Hepatocyte (in vitro differentiated cells): ENCODE data around the gene LASP1. TPM values are rescaled to one million over a fixed set of nuclear protein-coding genes. Genes with fewer than 3 reads are reported as not detected.
A peak's percentile ranks its signal among the peaks of the same experiment; 100 is the strongest.

Source experiments
- DNase-seq: peaks from one replicate; pipeline ENCODE4 v3.0.0-alpha.2; 2016; ENCODE audit warnings: low spot score
- H2AFZ ChIP-seq: fragments of 200-600 bp; sonication (generic); 2 replicates; pipeline ENCODE4 v1.6.0; 2016; ENCODE audit warnings: antibody characterized with exemption, mild to moderate bottlenecking
- H3K27ac ChIP-seq: fragments of 200-600 bp; sonication (generic); 2 replicates; pipeline ENCODE4 v1.5.1; 2016; ENCODE audit warnings: mild to moderate bottlenecking
- H3K27me3 ChIP-seq: fragments of 200-600 bp; sonication (generic); 2 replicates; pipeline ENCODE4 v1.6.1; 2016
- H3K36me3 ChIP-seq: fragments of 200-600 bp; sonication (generic); replicated peaks from 2 replicates; pipeline ENCODE4 v1.5.1; 2016; ENCODE audit warnings: low read depth; ENCODE audit not compliant: insufficient read depth
- H3K4me1 ChIP-seq: fragments of 200-600 bp; sonication (generic); 2 replicates; pipeline ENCODE4 v1.5.1; 2016; ENCODE audit warnings: mild to moderate bottlenecking, moderate library complexity; ENCODE audit not compliant: insufficient read depth
- H3K4me2 ChIP-seq: fragments of 200-600 bp; sonication (generic); 2 replicates; pipeline ENCODE4 v1.6.0; 2016
- H3K4me3 ChIP-seq: fragments of 200-600 bp; sonication (generic); 2 replicates; pipeline ENCODE4 v1.5.1; 2016; ENCODE audit warnings: mild to moderate bottlenecking
- H3K79me2 ChIP-seq: fragments of 200-600 bp; sonication (generic); 2 replicates; pipeline ENCODE4 v1.6.0; 2017; ENCODE audit warnings: mild to moderate bottlenecking
- H3K9me2 ChIP-seq: fragments of 200-600 bp; sonication (generic); replicated peaks from 2 replicates; pipeline ENCODE4 v1.6.0; 2017; ENCODE audit warnings: mild to moderate bottlenecking; ENCODE audit not compliant: insufficient read depth
- H3K9me3 ChIP-seq: fragments of 200-600 bp; sonication (generic); 2 replicates; pipeline ENCODE4 v1.5.1; 2016; ENCODE audit warnings: low read depth, mild to moderate bottlenecking
- H4K20me1 ChIP-seq: fragments of 200-600 bp; sonication (generic); 2 replicates; pipeline ENCODE4 v1.6.0; 2016; ENCODE audit warnings: mild to moderate bottlenecking; ENCODE audit not compliant: insufficient read depth, poor library complexity, severe bottlenecking
- EZH2 ChIP-seq: fragments of 200-600 bp; sonication (generic); IDR thresholded peaks from 2 replicates; pipeline ENCODE4 v1.6.1; 2016; ENCODE audit warnings: antibody characterized with exemption, mild to moderate bottlenecking, borderline replicate concordance
- EZH2phosphoT487 ChIP-seq: fragments of 200-600 bp; sonication (generic); IDR thresholded peaks from one replicate; pipeline ENCODE4 v1.6.1; 2018; ENCODE audit warnings: antibody characterized with exemption, mild to moderate bottlenecking, low read depth, moderate library complexity; ENCODE audit not compliant: unreplicated experiment, severe bottlenecking
- WGBS: methylation state at CpG from one replicate; pipeline ENCODE4 v1.1.6; 2016; ENCODE audit warnings: low lambda C conversion rate; ENCODE audit errors: missing lambda C conversion rate; 5-methylcytosine and 5-hydroxymethylcytosine counted together
- polyA plus RNA-seq: library from polyadenylated mRNA; unstranded; fragments of >200 nt; fragmentation: Nextera tagmentation; extraction: Ambion mirVana; gene quantifications from 2 replicates; pipeline ENCODE4 v1.2.1, GENCODE V29; 2016
- total RNA-seq: library from RNA; depleted of rRNA; stranded (reverse); fragments of >200 nt; gene quantifications from 2 replicates; pipeline ENCODE4 v1.2.3, GENCODE V29; 2014
- TF ChIP-seq, protein P1 (sequence below): fragments of 200-600 bp; sonication (generic); IDR thresholded peaks from 2 replicates; pipeline ENCODE4 v1.5.1; 2016; ENCODE audit warnings: antibody characterized with exemption, mild to moderate bottlenecking; ENCODE audit not compliant: poor library complexity

LASP1 gene
- total and polyA plus RNA-seq, 2 experiments from 2014 or later = 141 to 238 TPM

DNA sequence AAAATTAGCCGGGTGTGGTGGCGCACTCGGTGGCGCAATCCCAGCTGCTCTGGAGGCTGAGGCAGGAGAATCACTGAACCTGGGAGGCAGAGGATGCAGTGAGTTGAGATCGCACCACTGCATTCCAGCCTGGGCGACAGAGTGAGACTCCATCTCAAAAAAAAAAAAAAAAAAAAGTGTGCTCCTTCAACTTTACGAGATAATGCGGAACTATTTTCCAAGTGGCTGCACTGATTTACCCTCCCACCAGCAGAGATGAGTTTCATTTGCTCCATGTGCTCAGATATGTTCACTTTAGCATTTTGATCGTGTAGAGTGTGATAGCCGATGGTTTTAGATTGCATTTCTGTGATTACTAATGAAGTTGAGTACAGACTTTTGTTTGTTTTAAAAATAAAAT is 35.5 kb downstream of the LASP1 start:
- 95% methylated on average over 10 of the region's 10 CpGs for WGBS
- H3K4me3 ChIP-seq = no peak overlapping the region
- H3K4me1 ChIP-seq = peaks cover 8% of the 10 kb centered on the region
- H2AFZ ChIP-seq = no peak overlapping the region
- no peaks in the 10 kb centered on the region for H3K36me3 ChIP-seq
- H3K79me2 ChIP-seq = peaks cover 89% of the 10 kb centered on the region
- no peaks in the 10 kb centered on the region for H3K9me3 ChIP-seq
- TF ChIP-seq EZH2phosphoT487 = no peak
- no peak for TF ChIP-seq EZH2
- H3K9me2 ChIP-seq = no peaks in the 10 kb centered on the region
- no peak for DNase-seq
- H3K27ac ChIP-seq = no peak overlapping the region
- no peak overlapping the region for H3K4me2 ChIP-seq
- peaks cover 88% of the 10 kb centered on the region for H4K20me1 ChIP-seq
- H3K27me3 ChIP-seq = no peaks in the 10 kb centered on the region

DNA sequence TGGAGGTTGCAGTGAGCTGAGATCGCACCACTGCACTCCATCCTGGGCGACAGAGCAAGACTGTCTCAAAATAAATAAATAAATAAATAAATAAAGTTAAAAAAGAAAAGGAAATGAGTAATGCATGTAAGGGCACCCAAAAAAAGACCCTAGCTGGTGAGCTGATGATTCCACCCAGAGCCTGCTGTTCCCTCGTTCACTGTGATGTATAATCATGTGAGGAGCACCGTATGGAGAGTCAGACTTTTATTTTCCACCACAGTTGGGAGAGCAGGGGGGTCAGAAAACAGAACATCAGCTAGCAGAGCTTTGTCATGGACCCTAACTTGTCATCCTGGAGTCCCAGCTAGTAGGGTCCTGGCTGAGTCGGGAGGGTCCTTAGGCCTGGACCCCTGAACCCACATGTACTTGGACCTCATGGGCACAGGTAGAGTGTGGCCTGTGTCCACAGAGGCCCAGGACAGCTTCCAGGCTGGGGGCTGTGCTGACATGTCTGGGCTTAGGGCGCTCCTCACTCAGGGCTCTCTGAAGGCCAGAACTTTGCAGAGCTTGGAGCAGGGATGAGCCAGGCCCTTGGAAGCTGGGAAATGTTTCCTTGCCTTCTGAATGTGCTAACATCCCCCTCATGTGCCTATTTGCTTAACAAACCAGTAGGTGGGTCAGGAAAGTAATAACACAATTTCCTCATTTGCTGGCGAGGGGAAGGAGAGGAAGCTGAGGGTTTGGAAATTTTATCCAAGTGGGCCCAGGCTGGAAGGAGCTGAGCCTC is 36.8 kb downstream of the LASP1 start:
- WGBS = 91% methylated on average over 7 of the region's 7 CpGs
- Histone ChIP-seq H3K9me2 (no peaks in the 10 kb centered on the region), H3K36me3 (no peaks in the 10 kb centered on the region), H3K4me3 (no peak overlapping the region), H3K4me1 (peaks cover 4% of the 10 kb centered on the region), H3K79me2 (peaks cover 93% of the 10 kb centered on the region), H4K20me1 (peaks cover 85% of the 10 kb centered on the region), H3K9me3 (no peaks in the 10 kb centered on the region), H2AFZ (no peak overlapping the region), H3K4me2 (no peak overlapping the region), H3K27ac (no peak overlapping the region), H3K27me3 (no peaks in the 10 kb centered on the region)
- DNase-seq = peak; percentile 3
- TF ChIP-seq EZH2phosphoT487 (no peak), EZH2 (no peak)
- TF ChIP-seq, protein P1, sequence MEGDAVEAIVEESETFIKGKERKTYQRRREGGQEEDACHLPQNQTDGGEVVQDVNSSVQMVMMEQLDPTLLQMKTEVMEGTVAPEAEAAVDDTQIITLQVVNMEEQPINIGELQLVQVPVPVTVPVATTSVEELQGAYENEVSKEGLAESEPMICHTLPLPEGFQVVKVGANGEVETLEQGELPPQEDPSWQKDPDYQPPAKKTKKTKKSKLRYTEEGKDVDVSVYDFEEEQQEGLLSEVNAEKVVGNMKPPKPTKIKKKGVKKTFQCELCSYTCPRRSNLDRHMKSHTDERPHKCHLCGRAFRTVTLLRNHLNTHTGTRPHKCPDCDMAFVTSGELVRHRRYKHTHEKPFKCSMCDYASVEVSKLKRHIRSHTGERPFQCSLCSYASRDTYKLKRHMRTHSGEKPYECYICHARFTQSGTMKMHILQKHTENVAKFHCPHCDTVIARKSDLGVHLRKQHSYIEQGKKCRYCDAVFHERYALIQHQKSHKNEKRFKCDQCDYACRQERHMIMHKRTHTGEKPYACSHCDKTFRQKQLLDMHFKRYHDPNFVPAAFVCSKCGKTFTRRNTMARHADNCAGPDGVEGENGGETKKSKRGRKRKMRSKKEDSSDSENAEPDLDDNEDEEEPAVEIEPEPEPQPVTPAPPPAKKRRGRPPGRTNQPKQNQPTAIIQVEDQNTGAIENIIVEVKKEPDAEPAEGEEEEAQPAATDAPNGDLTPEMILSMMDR = no peak

DNA sequence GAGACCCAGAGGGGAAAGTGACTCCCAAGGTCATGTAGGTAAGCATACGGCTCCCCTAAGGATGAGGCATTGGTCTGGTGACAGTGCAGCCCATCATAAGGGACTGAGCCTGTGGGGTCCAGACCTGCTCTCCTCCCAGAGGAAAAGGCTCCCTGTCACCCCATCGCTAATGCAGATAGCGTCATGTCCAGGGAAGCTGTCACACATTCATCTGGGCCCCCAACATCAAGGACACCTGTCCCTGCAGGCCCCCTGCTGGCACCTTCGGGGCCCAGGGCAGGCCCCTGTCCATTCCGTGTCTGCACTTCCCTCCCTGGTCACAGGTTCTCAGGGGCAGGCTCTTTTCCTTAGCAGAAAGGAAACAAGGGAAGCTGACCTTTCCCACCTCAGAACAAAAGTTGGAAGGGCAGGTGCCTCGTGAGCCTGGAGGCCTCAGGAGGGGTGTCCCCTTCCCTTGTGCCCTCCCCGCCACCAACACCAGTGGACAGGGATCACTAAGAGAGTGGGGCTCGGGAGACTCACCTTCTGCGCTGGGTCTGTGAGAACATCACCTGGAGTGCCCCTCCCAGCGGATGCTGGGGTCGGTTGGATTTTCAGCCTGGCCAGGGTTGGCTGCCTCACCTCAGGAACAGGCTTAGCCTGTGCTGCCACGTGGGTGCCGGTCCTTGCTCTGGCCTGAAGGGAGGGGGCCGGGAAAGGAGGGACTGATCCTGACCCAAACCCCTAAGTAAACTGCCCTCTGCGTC is 38.2 kb downstream of the LASP1 start:
- no peaks in the 10 kb centered on the region for H3K36me3 ChIP-seq
- H3K4me3 ChIP-seq = no peak overlapping the region
- DNase-seq = no peak
- H3K4me1 ChIP-seq = peaks cover 8% of the 10 kb centered on the region
- no peak overlapping the region for H3K27ac ChIP-seq
- no peaks in the 10 kb centered on the region for H3K9me2 ChIP-seq
- H3K79me2 ChIP-seq = peaks cover 90% of the 10 kb centered on the region
- no peaks in the 10 kb centered on the region for H3K27me3 ChIP-seq
- no peaks in the 10 kb centered on the region for H3K9me3 ChIP-seq
- H2AFZ ChIP-seq = no peak overlapping the region
- WGBS = 79% methylated on average over 15 of the region's 15 CpGs
- peaks cover 89% of the 10 kb centered on the region for H4K20me1 ChIP-seq
- TF ChIP-seq EZH2 = no peak
- TF ChIP-seq EZH2phosphoT487 = no peak
- TF ChIP-seq, protein P1 = no peak
- H3K4me2 ChIP-seq = no peak overlapping the region

DNA sequence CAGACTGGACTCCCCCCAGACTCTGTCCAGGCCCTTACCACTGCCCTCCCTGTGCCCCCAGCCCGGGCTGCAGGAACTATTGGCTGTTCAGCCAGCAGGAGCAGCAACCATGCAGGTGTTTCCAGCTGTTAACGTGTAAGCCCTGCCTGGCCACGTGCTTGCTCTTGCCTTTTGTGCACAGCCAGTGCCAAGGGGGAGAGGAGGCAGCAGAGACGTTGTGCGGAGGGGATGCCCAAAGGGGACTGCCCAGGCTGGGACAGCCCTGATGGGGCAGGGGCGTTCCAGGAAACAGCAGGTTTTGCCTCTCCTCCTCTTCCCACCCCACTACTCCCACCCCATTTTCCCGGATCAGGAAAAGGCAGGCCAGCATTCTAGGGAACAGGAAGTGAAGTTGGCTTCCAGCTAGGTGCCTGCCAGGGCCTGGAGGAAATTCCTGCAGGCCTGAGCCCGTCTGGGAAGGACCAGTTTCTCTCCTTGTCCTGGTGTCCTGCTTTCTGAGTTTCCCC is 38.9 kb downstream of the LASP1 start:
- no peak overlapping the region for H2AFZ ChIP-seq
- H3K4me1 ChIP-seq = peaks cover 8% of the 10 kb centered on the region
- H4K20me1 ChIP-seq = peaks cover 84% of the 10 kb centered on the region
- 72% methylated on average over 6 of the region's 8 CpGs for WGBS
- no peaks in the 10 kb centered on the region for H3K9me2 ChIP-seq
- no peak overlapping the region for H3K4me2 ChIP-seq
- H3K9me3 ChIP-seq = no peaks in the 10 kb centered on the region
- peaks cover 84% of the 10 kb centered on the region for H3K79me2 ChIP-seq
- no peaks in the 10 kb centered on the region for H3K27me3 ChIP-seq
- no peak overlapping the region for H3K4me3 ChIP-seq
- DNase-seq = no peak
- H3K27ac ChIP-seq = no peak overlapping the region
- no peaks in the 10 kb centered on the region for H3K36me3 ChIP-seq
- TF ChIP-seq EZH2phosphoT487 = no peak
- no peak for TF ChIP-seq EZH2
- TF ChIP-seq, protein P1 = no peak
